ENCODE results near the gene KCTD8. TPM values are rescaled to one million over a fixed set of nuclear protein-coding genes. Genes with fewer than 3 reads are reported as not detected.

KCTD8 gene
- total and polyA plus RNA-seq, 2 donors (not counting 3 experiments of a cell fraction or from before 2014, with no cell fraction given): 0.36 to 0.80 TPM

DNA sequence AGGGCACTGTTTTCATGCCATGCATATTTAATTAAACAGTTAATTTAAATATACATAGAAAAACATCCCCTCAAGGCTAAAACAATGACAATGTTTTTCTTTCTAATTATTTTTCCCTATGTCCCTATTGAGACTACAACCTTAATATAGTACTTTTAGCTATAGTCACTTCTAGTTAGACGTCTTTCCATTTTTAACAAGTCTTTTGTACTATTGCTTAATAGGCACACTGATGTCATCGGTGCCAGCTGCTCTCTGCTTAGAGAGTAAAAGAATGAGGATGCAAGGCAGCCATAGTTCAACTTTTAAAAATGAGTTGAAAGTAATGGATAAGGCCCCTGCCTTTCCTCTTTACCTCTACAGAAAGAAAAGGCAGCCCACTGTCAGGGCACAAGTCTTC is 191.1 kb downstream of the KCTD8 start:
- FAIRE-seq: no peak

More for the DNA sequence above, 191.1 kb downstream of the KCTD8 start:
- Histone ChIP-seq H3K9ac (replicated peaks; ENCODE audit: extremely low read depth, insufficient read depth, low read length) (no peak overlapping the region), H3K79me2 (ENCODE audit: control insufficient read depth, insufficient read depth, low read length) (no peaks in the 10 kb centered on the region), H2AFZ (ENCODE audit: low read depth, low read length) (no peak overlapping the region), H3K9me1 (replicated peaks; ENCODE audit: control insufficient read depth, extremely low read depth, insufficient read depth, low read length) (no peaks in the 10 kb centered on the region), H4K20me1 (replicated peaks; ENCODE audit: control insufficient read depth, extremely low read depth, insufficient read depth, low read length) (no peaks in the 10 kb centered on the region), H3K9me3 (replicated peaks; ENCODE audit: control insufficient read depth, insufficient read depth, low read length) (no peaks in the 10 kb centered on the region), H3K4me2 (ENCODE audit: insufficient read depth, low read length) (no peak overlapping the region), H3K4me1 (ENCODE audit: control insufficient read depth, extremely low read depth, insufficient read depth, low read length) (no peaks in the 10 kb centered on the region), H3K36me3 (ENCODE audit: control insufficient read depth in 2 of 2, extremely low read depth in 1 of 2, insufficient read depth in 2 of 2, low read length in 2 of 2) (no peaks in the 10 kb centered on the region), H3K27ac (ENCODE audit: insufficient read depth, low read depth, low read length) (no peak overlapping the region), H3K4me3 (replicated peaks in 1 of 3; ENCODE audit: insufficient read depth in 1 of 3, low read depth in 1 of 3, low read length in 3 of 3) (no peak overlapping the region), H3K27me3 (ENCODE audit: control insufficient read depth in 2 of 2, insufficient read depth in 2 of 2, low read length in 2 of 2) (no peaks in the 10 kb centered on the region)
- CTCF ChIA-PET: no interaction called here
- intact Hi-C loops (cut with micrococcal nuclease) (no loop called here), dilution Hi-C loops (cut with MboI; ENCODE audit: extremely low pct_ligation_motif_present, low sequenced_read_pairs) (no loop called here)
- TF ChIP-seq, protein P1, sequence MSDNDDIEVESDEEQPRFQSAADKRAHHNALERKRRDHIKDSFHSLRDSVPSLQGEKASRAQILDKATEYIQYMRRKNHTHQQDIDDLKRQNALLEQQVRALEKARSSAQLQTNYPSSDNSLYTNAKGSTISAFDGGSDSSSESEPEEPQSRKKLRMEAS (IDR thresholded peaks at IDR 0.05; ENCODE audit: insufficient read depth, insufficient read length): no peak
- no peak for TF ChIP-seq POLR2AphosphoS5 (IDR thresholded peaks at IDR 0.05; ENCODE audit: insufficient read depth, low read depth, low read length)
- no peak for TF ChIP-seq CTCF (IDR thresholded peaks at IDR 0.05; ENCODE audit: extremely low read depth in 1 of 2, insufficient read depth in 1 of 2, low read depth in 1 of 2, low read length in 2 of 2)
- no peak for TF ChIP-seq POLR2A (IDR thresholded peaks at IDR 0.05; ENCODE audit: low read depth, low read length)
- POLR2A ChIA-PET: no interaction called here
- DNase-seq (ENCODE audit: low read depth, low spot score): no peak
- no TSS peak for BruUV-seq (replicated peaks)
